Right atrium auricular region (tissue), 2 donors: ENCODE results near the gene TOP3A. TPM values are rescaled to one million over a fixed set of nuclear protein-coding genes. Genes with fewer than 3 reads are reported as not detected.

Experiments
- DNase-seq: peaks from one replicate; pipeline ENCODE4 v3.0.0-alpha.2; 2019; ENCODE audit warnings: low spot score
- H3K27ac ChIP-seq, 2 donors: fragments of 200-600 bp; sonication (generic); 1 replicate in 1 of 2; 2 replicates in 1 of 2; pipeline ENCODE4 v1.5.1; 2016 to 2019
- H3K27me3 ChIP-seq, 2 donors: fragments of 200-600 bp; sonication (generic); one replicate each; pipeline versions ENCODE4 v1.5.1 to v1.6.0; 2017 to 2019
- H3K36me3 ChIP-seq: fragments of 200-600 bp; sonication (generic); one replicate; pipeline ENCODE4 v1.5.1; 2016
- H3K4me1 ChIP-seq, 2 donors: fragments of 200-600 bp; sonication (generic); one replicate each; pipeline versions ENCODE4 v1.5.1 to v1.6.0; 2017 to 2019
- H3K4me3 ChIP-seq, 2 donors: fragments of 200-600 bp; sonication (generic); 1 replicate in 1 of 2; 2 replicates in 1 of 2; pipeline ENCODE4 v1.5.1; 2017 to 2019; ENCODE audit warnings: mild to moderate bottlenecking in 1 of 2, moderate library complexity in 1 of 2
- H3K9me3 ChIP-seq, 2 donors: fragments of 200-600 bp; sonication (generic); one replicate each; pipeline ENCODE4 v1.5.1; 2019
- CTCF ChIP-seq, 2 donors: fragments of 200-600 bp; sonication (generic); IDR thresholded peaks; one replicate each; pipeline ENCODE4 v1.5.1; 2019; ENCODE audit warnings: antibody characterized with exemption in 2 of 2
- total RNA-seq, 2 donors: library from RNA; depleted of rRNA; stranded (reverse); fragments of >200 nt; gene quantifications; one replicate each; pipeline ENCODE4 v1.1.0, GENCODE V29; 2016

The TOP3A gene
- total RNA-seq, 2 donors from 2014 or later = 12.6 to 18.8 TPM

- no peak for TF ChIP-seq CTCF (IDR thresholded peaks at IDR 0.05)
Observed at GRCh38 chr17:18327093-18327492, 12.3 kb upstream of the TOP3A start.

GRCh38 chr17:18326572-18326971, 11.8 kb upstream of the TOP3A start:
- no peak for TF ChIP-seq CTCF (IDR thresholded peaks at IDR 0.05)
- Histone ChIP-seq H3K36me3 (peaks cover 45% of the 10 kb centered on the region), H3K27me3 (no peaks in the 10 kb centered on the region), H3K4me1 (no peaks in the 10 kb centered on the region), H3K4me3 (no peak overlapping the region), H3K27ac (no peak overlapping the region), H3K9me3 (no peaks in the 10 kb centered on the region)
- no peak for DNase-seq

More at GRCh38 chr17:18327093-18327492, 12.3 kb upstream of the TOP3A start:
- Histone ChIP-seq H3K4me3 (no peak overlapping the region), H3K27ac (no peak overlapping the region), H3K36me3 (peaks cover 45% of the 10 kb centered on the region), H3K4me1 (no peaks in the 10 kb centered on the region), H3K9me3 (no peaks in the 10 kb centered on the region), H3K27me3 (no peaks in the 10 kb centered on the region)
- DNase-seq = no peak

GRCh38 chr17:18326039-18326438, 11.2 kb upstream of the TOP3A start:
- no peak for TF ChIP-seq CTCF (IDR thresholded peaks at IDR 0.05)

GRCh38 chr17:18324140-18325050, 9.6 kb upstream of the TOP3A start:
- Histone ChIP-seq H3K9me3 (no peaks in the 10 kb centered on the region), H3K4me3 (no peak overlapping the region), H3K36me3 (peaks cover 48% of the 10 kb centered on the region), H3K4me1 (peaks cover 0 to 20% of the 10 kb centered on the region in 2 donors), H3K27ac (no peak overlapping the region), H3K27me3 (no peaks in the 10 kb centered on the region)
- no peak for TF ChIP-seq CTCF (IDR thresholded peaks at IDR 0.05)
- no peak for DNase-seq

More at GRCh38 chr17:18326039-18326438, 11.2 kb upstream of the TOP3A start:
- no peaks in the 10 kb centered on the region for H3K27me3 ChIP-seq
- peaks cover 45% of the 10 kb centered on the region for H3K36me3 ChIP-seq
- no peak for DNase-seq
- no peaks in the 10 kb centered on the region for H3K9me3 ChIP-seq
- no peak overlapping the region for H3K4me3 ChIP-seq
- H3K27ac ChIP-seq = no peak overlapping the region
- peaks cover 0 to 4% of the 10 kb centered on the region in 2 donors for H3K4me1 ChIP-seq

GRCh38 chr17:18323507-18324139, 8.8 kb upstream of the TOP3A start:
- H3K27ac ChIP-seq = no peak overlapping the region
- TF ChIP-seq CTCF (IDR thresholded peaks at IDR 0.05) = no peak
- H3K36me3 ChIP-seq = peaks cover 44% of the 10 kb centered on the region
- no peak for DNase-seq
- no peak overlapping the region for H3K4me3 ChIP-seq
- no peaks in the 10 kb centered on the region for H3K9me3 ChIP-seq
- H3K27me3 ChIP-seq = no peaks in the 10 kb centered on the region
- peaks cover 0 to 28% of the 10 kb centered on the region in 2 donors for H3K4me1 ChIP-seq
